Testis (tissue), 3 donors: ENCODE data around the gene GTF3C2. TPM values are rescaled to one million over a fixed set of nuclear protein-coding genes. Genes with fewer than 3 reads are reported as not detected.

Experiments
- DNase-seq: peaks from one replicate; pipeline ENCODE4 v3.0.0-alpha.2; 2019
- H3K27ac ChIP-seq, 2 donors: fragments of 200-600 bp; sonication (generic); one replicate each; pipeline ENCODE4 v1.5.1; 2019
- H3K27me3 ChIP-seq: fragments of 200-600 bp; sonication (generic); one replicate; pipeline ENCODE4 v1.5.1; 2019
- H3K36me3 ChIP-seq: fragments of 200-600 bp; sonication (generic); one replicate; pipeline ENCODE4 v1.5.1; 2017; ENCODE audit warnings: low read depth; ENCODE audit errors: missing control alignments
- H3K4me1 ChIP-seq: fragments of 200-600 bp; sonication (generic); one replicate; pipeline ENCODE4 v1.5.1; 2019
- H3K4me3 ChIP-seq, 2 donors: fragments of 200-600 bp; sonication (generic); one replicate each; pipeline ENCODE4 v1.5.1; 2017 to 2019
- H3K9me3 ChIP-seq: fragments of 200-600 bp; sonication (generic); one replicate; pipeline ENCODE4 v1.5.1; 2017
- POLR2A ChIP-seq: fragments of 450-650 bp; IDR thresholded peaks from one replicate; pipeline ENCODE4 v1.6.1; 2017; ENCODE audit warnings: antibody characterized with exemption, mild to moderate bottlenecking, moderate library complexity
- WGBS, 2 donors: methylation state at CpG; one replicate each; pipeline ENCODE4 v1.1.5; 2018; 5-methylcytosine and 5-hydroxymethylcytosine counted together
- intact Hi-C: fragments of 100-400 bp; cut with DNase I; formaldehyde crosslinking; loops from one replicate; pipeline ENCODE4 v1.15.1; 2023; ENCODE audit warnings: low total_unique reads
- polyA plus RNA-seq: library from polyadenylated mRNA; stranded (reverse); fragments of 350-450 nt; fragmentation: Illumina TruSeq; extraction: RNeasy Lipid Tissue Mini Kit (QIAGEN cat#74804); gene quantifications from one replicate; pipeline ENCODE4 v1.2.3, GENCODE V29; 2014; ENCODE audit warnings: low read depth, low replicate concordance; ENCODE audit not compliant: insufficient read depth
- total RNA-seq, 2 donors: library from RNA; depleted of rRNA; stranded (reverse); fragments of >200 nt; gene quantifications; one replicate each; pipeline ENCODE4 v1.2.3, GENCODE V29; 2016
- TF ChIP-seq, protein P1 (sequence below), 3 experiments: fragments of 450-650 bp in 2 of 3; fragments of 200-600 bp in 1 of 3; sonication (generic) in 1 of 3; IDR thresholded peaks; one replicate each; pipeline ENCODE4 v1.5.1; 2016 to 2019; ENCODE audit warnings: antibody characterized with exemption in 3 of 3, mild to moderate bottlenecking in 2 of 3, moderate library complexity in 1 of 3

Gene GTF3C2
- total and polyA plus RNA-seq, 3 donors from 2014 or later, result 55.1 to 91.3 (median 72.6) TPM

- intact Hi-C loops, result no loop called here
- no peak for DNase-seq
- WGBS, 2 donors, result 90 to 91% methylated on average over 5 of the region's 5 CpGs
- Histone ChIP-seq H3K4me3 (no peak overlapping the region), H3K9me3 (no peaks in the 10 kb centered on the region), H3K4me1 (no peaks in the 10 kb centered on the region), H3K36me3 (no peaks in the 10 kb centered on the region), H3K27me3 (no peaks in the 10 kb centered on the region), H3K27ac (no peak overlapping the region)
- TF ChIP-seq POLR2A, result no peak
- TF ChIP-seq, protein P1, sequence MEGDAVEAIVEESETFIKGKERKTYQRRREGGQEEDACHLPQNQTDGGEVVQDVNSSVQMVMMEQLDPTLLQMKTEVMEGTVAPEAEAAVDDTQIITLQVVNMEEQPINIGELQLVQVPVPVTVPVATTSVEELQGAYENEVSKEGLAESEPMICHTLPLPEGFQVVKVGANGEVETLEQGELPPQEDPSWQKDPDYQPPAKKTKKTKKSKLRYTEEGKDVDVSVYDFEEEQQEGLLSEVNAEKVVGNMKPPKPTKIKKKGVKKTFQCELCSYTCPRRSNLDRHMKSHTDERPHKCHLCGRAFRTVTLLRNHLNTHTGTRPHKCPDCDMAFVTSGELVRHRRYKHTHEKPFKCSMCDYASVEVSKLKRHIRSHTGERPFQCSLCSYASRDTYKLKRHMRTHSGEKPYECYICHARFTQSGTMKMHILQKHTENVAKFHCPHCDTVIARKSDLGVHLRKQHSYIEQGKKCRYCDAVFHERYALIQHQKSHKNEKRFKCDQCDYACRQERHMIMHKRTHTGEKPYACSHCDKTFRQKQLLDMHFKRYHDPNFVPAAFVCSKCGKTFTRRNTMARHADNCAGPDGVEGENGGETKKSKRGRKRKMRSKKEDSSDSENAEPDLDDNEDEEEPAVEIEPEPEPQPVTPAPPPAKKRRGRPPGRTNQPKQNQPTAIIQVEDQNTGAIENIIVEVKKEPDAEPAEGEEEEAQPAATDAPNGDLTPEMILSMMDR (IDR thresholded peaks at IDR 0.05), result no peak
These were observed 66.0 kb downstream of the GTF3C2 start for GRCh38 chr2:27290549-27290948.

DNA sequence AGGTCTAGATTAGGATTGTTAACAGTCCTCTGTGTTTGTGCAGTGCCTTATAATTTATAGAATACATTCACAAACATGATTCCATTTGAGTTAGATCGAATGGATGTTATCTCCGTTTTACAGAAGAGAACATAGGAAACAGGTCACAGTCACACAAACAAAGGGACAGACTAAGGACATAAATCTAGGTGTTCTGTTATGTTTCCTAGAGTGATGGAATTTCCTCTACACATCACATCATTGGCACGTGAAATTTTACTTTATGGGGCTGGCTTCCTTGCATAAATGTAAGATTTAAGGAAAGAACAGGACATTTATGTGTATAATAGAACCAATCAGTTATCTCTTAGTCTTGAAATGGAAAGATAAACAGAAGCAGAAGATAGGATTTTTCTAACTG is 68.0 kb downstream of the GTF3C2 start:
- TF ChIP-seq, protein P1 (IDR thresholded peaks at IDR 0.05), result no peak
- no peak for TF ChIP-seq POLR2A

GRCh38 chr2:27285481-27285880 is 71.1 kb downstream of the GTF3C2 start:
- 84 to 94% methylated on average over 6 of the region's 6 CpGs for WGBS, 2 donors
- intact Hi-C loops, result no loop called here
- H3K4me3 ChIP-seq, result no peak overlapping the region
- no peaks in the 10 kb centered on the region for H3K36me3 ChIP-seq
- DNase-seq, result no peak
- peaks cover 27% of the 10 kb centered on the region for H3K4me1 ChIP-seq
- H3K9me3 ChIP-seq, result no peaks in the 10 kb centered on the region
- no peak overlapping the region for H3K27ac ChIP-seq
- TF ChIP-seq, protein P1 (IDR thresholded peaks at IDR 0.05), result no peak
- TF ChIP-seq POLR2A, result no peak
- H3K27me3 ChIP-seq, result no peaks in the 10 kb centered on the region

More for the DNA sequence above, 68.0 kb downstream of the GTF3C2 start:
- intact Hi-C loops, result no loop called here
- no peak overlapping the region for H3K27ac ChIP-seq
- 59 to 73% methylated on average over 3 of the region's 3 CpGs for WGBS, 2 donors
- no peaks in the 10 kb centered on the region for H3K36me3 ChIP-seq
- DNase-seq, result no peak
- no peak overlapping the region for H3K4me3 ChIP-seq
- H3K4me1 ChIP-seq, result no peaks in the 10 kb centered on the region
- H3K27me3 ChIP-seq, result no peaks in the 10 kb centered on the region
- no peaks in the 10 kb centered on the region for H3K9me3 ChIP-seq

- Histone ChIP-seq H3K4me1 (peaks cover 32% of the 10 kb centered on the region), H3K36me3 (no peaks in the 10 kb centered on the region), H3K4me3 (no peak overlapping the region), H3K9me3 (no peaks in the 10 kb centered on the region), H3K27ac (no peak overlapping the region), H3K27me3 (no peaks in the 10 kb centered on the region)
- intact Hi-C loops, result no loop called here
- no peak for DNase-seq
- TF ChIP-seq, protein P1 (IDR thresholded peaks at IDR 0.05), result no peak
- TF ChIP-seq POLR2A, result no peak
- WGBS, 2 donors, result 71 to 90% methylated on average over 1 of the region's 1 CpG
These were observed 71.6 kb downstream of the GTF3C2 start for GRCh38 chr2:27284996-27285395.

DNA sequence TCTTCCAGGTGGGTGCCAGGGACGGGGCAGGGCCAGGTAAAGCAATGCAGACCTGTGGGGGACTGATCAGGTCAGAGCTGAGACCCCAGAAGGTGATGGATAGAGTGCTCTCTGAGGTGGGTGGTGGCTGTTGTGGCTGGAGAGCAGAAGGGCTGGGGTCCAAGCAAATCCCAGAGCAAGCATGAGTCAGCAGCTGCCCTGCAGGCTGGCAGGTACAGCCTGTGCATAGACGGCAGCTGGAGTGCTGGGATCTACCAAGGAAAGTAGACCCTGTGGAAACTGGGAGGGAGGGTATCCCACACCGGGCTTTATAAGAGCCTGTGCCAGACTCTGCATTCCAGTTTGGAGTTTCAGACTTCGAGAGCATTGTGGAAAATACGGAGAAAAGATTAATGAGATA is 73.7 kb downstream of the GTF3C2 start:
- no peaks in the 10 kb centered on the region for H3K9me3 ChIP-seq
- peak overlapping the region; percentile 38 to 52 for H3K27ac ChIP-seq
- no peaks in the 10 kb centered on the region for H3K36me3 ChIP-seq
- TF ChIP-seq, protein P1 (IDR thresholded peaks at IDR 0.05), result no peak
- TF ChIP-seq POLR2A, result no peak
- peaks cover 36% of the 10 kb centered on the region for H3K4me1 ChIP-seq
- no peaks in the 10 kb centered on the region for H3K27me3 ChIP-seq
- intact Hi-C loops, result no loop called here
- H3K4me3 ChIP-seq, result no peak overlapping the region
- DNase-seq, result no peak
- 35 to 53% methylated on average over 4 to 5 of the region's 5 CpGs for WGBS, 2 donors
